ENCODE measurements around the gene SLC24A4. TPM values are rescaled to one million over a fixed set of nuclear protein-coding genes. Genes with fewer than 3 reads are reported as not detected.

SLC24A4 gene
- polyA plus RNA-seq, 6 donors from 2014 or later: 0.03 to 0.09 (median 0.05) TPM; not detected in 2

DNA sequence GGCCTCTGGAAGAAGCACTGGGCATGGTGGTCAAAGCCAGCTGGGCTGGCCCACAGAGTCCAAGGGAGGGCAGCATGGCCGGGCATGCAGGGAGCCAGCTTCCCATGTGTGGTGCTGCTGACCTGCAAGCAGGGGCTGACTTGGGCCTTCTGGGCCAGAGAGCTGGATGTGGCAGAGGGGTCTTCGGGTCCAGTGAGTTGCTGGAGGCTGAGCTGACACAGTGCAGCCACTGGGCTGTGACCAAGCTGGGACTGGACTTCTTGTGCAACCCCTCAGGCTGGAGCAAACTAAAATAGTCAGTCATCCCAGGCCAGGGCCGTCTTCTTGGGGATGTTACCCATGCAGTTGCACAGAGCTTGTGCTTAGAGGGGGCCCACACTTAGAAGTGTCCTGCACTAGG is 183.3 kb downstream of the SLC24A4 start:
- Mint-ChIP-seq H3K9me3 (no peaks in the 10 kb centered on the region), H3K4me1 (peaks cover 52 to 70% (median 60%) of the 10 kb centered on the region in 3 donors), H3K4me3 (peak overlapping the region in 6 of 8 donors; percentile 56 to 84 (median 70)), H3K27ac (peak overlapping the region in 3 of 6 donors; percentile 3 to 76 (median 51)), H3K36me3 (no peaks in the 10 kb centered on the region), H3K27me3 (peaks cover 0 to 5% (median 0%) of the 10 kb centered on the region in 3 donors)
- DNase-seq (no peak), ATAC-seq (ENCODE audit: low read depth in 2 of 2) (no peak)

DNA sequence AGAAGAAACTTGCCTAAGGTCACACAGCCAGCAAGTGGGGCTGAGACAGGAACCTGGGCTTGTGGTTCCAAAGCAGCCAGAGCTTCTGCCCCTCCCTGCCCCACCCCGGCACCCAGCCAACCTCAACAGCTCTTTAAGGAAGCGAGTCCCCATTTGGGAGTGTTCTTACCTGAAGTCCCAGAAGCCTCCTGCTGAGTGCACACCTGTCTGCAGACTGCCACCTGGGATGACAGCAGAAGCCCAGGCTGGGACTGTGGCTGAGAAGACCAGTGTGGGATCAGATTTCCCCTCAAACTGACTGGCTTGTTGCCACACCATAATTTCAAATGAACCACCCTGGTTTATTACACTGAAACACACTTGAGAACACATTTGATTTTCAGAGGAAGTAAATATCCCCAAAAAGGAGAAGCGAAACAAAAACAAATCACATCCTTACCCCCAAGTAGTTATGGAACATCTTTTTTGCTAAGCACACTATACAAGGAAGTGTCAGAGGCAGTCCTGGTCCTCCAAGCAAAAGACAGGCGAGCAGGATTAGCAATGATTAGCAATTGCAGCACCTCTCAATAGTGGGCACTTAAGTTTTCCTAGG is 184.3 kb downstream of the SLC24A4 start:
- H3K27ac Mint-ChIP-seq: peak overlapping the region; percentile 16 to 84 (median 70)
- ATAC-seq (ENCODE audit: low read depth in 2 of 2) (peak; percentile 86 to 87), DNase-seq (peak; percentile 79)
- peaks cover 56 to 74% (median 64%) of the 10 kb centered on the region in 3 donors for H3K4me1 Mint-ChIP-seq
- no peaks in the 10 kb centered on the region for H3K36me3 Mint-ChIP-seq
- no peaks in the 10 kb centered on the region for H3K9me3 Mint-ChIP-seq
- H3K4me3 Mint-ChIP-seq: peak overlapping the region; percentile 6 to 82 (median 66)
- H3K27me3 Mint-ChIP-seq: peaks cover 0 to 5% (median 0%) of the 10 kb centered on the region in 3 donors

DNA sequence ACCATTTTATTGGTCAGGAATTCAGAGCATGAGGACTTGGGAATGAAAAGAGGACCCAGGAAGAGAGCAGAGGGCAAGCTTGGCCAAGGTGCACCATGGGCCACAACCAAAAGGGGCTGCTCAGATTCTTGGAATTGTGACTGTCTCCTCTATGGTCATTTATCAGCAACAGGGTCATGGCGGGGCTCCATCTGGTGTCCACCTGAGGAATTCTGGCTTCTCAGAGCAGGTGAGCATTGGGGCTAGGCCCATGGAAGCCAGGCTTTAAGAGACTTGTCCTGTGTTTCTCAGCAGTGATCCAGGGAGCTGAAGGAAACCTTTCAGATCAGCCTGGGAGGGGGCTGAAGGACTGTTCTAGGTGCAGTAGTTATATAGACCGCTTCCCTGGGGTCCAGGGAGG is 188.0 kb downstream of the SLC24A4 start:
- peaks cover 44 to 72% (median 59%) of the 10 kb centered on the region in 3 donors for H3K4me1 Mint-ChIP-seq
- H3K27me3 Mint-ChIP-seq: no peaks in the 10 kb centered on the region
- no peaks in the 10 kb centered on the region for H3K9me3 Mint-ChIP-seq
- peak overlapping the region in 2 of 6 donors; percentile 31 to 69 for H3K27ac Mint-ChIP-seq
- H3K36me3 Mint-ChIP-seq: no peaks in the 10 kb centered on the region
- peak overlapping the region in 5 of 8 donors; percentile 15 to 79 (median 39) for H3K4me3 Mint-ChIP-seq
- no peak for DNase-seq
- no peak for ATAC-seq (ENCODE audit: low read depth in 2 of 2)

DNA sequence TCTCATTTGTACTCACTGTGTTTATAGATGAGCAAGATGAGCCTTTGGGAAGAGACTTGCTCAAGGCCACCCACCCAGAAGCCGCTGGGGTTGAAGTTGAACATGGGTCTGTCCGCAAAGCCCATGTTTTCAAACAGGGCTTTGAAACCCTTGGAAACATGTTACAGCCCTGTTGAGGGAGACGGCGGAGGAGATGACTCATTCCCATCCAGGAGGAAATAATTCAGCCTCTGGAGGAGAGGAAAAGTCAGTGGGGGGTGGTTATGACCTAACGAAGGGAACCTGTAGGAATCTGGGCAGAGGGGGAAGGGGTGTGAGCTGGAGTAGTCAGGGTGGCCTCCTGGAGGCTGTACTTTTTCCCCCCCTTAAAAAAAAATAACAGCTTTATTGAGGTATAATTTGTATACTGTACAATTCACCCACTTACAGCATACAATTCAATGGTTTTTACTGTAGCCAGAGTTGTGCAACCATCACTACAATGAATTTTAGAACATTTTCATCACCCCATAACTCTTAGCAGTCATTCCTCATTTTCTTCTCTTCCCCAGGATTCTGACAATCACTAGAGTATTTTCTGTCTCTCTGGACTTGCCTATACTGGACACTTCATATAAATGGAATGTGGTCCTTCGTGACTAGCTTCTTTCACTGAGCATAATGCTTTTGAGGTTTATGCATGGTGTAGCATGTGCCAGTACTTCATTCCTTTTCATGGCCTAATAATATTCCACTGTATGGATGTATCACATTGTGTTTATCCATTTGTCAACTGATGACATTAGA is 188.7 kb downstream of the SLC24A4 start:
- Mint-ChIP-seq H3K27ac (peak overlapping the region in 4 of 6 donors; percentile 31 to 75 (median 69)), H3K4me3 (peak overlapping the region in 5 of 8 donors; percentile 39 to 81 (median 71)), H3K36me3 (no peaks in the 10 kb centered on the region), H3K27me3 (no peaks in the 10 kb centered on the region), H3K4me1 (peaks cover 47 to 72% (median 60%) of the 10 kb centered on the region in 3 donors), H3K9me3 (no peaks in the 10 kb centered on the region)
- DNase-seq (no peak), ATAC-seq (ENCODE audit: low read depth in 2 of 2) (no peak)

DNA sequence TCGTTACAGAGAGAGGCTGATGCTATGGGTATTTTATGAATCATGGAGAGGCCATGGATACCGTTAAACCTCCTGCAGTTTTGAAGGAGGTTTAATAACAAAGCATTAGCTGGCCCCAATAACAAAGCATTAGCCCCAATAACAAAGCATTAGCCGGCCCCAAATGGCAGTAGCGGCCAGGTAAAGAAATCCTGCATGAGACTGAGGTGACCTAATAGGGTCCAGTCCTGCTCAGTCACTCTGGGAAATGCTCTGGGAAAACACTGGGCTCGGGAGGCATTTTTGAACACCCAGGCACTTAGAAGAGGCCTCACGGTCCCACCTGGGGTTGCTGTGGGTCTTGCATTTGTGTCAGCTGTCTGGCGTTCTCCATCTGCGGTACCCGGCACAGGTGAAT is 189.8 kb downstream of the SLC24A4 start:
- ATAC-seq (ENCODE audit: low read depth in 2 of 2) (no peak), DNase-seq (no peak)
- Mint-ChIP-seq H3K9me3 (no peaks in the 10 kb centered on the region), H3K36me3 (no peaks in the 10 kb centered on the region), H3K4me3 (peak overlapping the region; percentile 68 to 88 (median 84)), H3K4me1 (peaks cover 47 to 72% (median 59%) of the 10 kb centered on the region in 3 donors), H3K27me3 (no peaks in the 10 kb centered on the region), H3K27ac (peak overlapping the region in 2 of 6 donors; percentile 47 to 70)

DNA sequence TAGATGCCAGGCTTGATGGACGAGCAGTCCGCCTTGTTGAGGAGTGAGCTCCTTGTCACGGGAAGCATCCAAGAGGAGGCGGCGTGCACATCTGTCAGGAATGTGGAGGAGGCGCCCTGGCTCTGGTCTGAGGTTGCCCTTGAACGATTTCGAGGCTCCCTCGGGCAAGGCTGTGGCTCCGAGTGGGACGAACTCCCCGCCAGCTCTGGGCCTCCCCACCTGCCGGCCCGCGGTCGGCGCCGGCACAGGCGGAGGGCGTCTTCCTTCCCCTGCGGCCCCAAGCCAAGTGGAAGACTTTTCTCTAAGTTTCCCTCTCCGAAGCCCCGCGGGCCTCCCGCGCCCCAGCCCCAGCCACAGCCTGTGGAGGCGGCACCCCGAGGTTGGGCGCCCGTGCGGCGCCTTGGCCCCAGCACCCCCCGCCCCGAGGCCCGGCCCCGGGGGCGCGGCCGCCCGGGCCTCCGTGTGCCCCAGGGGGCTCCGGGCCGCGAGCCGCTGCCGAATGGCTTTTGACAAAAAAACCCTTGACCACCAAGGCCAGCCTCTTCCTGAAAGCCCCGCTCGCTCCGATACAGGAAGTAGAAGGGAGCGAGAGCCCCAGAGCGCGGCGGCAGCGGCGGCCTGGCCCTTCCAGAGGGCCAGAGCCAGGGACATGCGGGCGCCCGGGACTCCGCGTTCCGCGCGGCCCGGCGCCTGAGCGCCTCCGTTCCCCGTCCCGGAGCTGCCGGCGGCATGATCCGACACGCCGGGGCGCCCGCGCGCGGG is 190.4 kb downstream of the SLC24A4 start, which contains the start of gene RIN3:
Gene RIN3 (plus strand): TSS at position 578 of the 762 bp plus-strand sequence. CDS start 152 bp downstream, at position 730.
- no peaks in the 10 kb centered on the region for H3K27me3 Mint-ChIP-seq
- peak within 1 kb of the TSS in 4 of 6 donors; percentile 47 to 91 (median 65) for H3K27ac Mint-ChIP-seq
- H3K4me1 Mint-ChIP-seq: peaks cover 46 to 71% (median 56%) of the 10 kb centered on the region in 3 donors
- H3K4me3 Mint-ChIP-seq: peak within 1 kb of the TSS; percentile 79 to 90 (median 85)
- H3K9me3 Mint-ChIP-seq: no peaks in the 10 kb centered on the region
- ATAC-seq (ENCODE audit: low read depth in 2 of 2): peak; percentile 61 to 69
- peak; percentile 35 for DNase-seq
- no peaks in the 10 kb centered on the region for H3K36me3 Mint-ChIP-seq

DNA sequence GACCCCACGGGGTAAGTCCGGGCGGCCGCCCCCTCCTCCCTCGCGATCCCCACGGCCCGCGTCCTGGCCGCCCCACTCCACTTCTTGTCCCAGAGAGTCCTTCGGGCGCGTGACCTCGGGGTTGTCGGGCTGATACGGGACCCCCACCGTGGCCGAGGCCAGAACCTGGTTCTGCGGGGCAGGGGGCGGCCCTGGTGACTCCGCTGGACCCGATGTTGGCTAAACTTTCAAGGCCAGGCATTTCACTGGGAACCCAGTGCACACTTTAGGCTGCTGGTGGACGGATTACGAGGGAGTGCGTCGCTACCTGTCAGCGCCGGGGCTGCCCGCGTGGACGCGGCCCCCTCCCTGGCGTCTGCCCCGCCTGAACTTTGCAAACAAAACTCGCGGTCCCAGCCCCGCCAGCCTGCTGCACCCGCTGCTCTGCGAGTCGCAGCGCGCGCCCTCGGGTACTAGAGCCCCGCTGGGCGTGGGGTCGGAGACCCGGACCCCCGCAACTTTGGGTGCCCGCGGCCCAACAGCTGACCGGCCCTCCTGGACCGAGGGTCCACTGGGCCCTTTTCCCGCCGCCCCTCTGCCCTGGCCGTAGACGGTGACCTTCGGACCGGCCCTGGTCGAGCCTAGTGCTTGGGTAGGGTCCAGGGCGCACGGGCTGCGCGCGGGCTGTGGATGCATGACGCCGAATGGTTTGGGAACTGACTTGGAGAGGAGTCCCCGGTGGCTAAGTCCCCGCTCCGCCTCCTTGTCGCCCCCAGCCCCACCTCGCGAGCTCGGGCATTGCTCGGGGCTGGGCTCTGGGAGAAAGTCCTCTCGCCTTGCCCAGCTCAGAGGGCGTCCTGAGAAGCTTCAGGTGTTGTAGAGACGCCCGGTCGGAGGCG is 191.2 kb downstream of the SLC24A4 start:
- H3K36me3 Mint-ChIP-seq: no peaks in the 10 kb centered on the region
- DNase-seq (no peak), ATAC-seq (ENCODE audit: low read depth in 2 of 2) (peak; percentile 45 to 53)
- peaks cover 44 to 70% (median 56%) of the 10 kb centered on the region in 3 donors for H3K4me1 Mint-ChIP-seq
- no peaks in the 10 kb centered on the region for H3K9me3 Mint-ChIP-seq
- peak overlapping the region in 2 of 6 donors; percentile 60 to 91 for H3K27ac Mint-ChIP-seq
- no peaks in the 10 kb centered on the region for H3K27me3 Mint-ChIP-seq
- peak overlapping the region; percentile 64 to 90 (median 85) for H3K4me3 Mint-ChIP-seq

DNA sequence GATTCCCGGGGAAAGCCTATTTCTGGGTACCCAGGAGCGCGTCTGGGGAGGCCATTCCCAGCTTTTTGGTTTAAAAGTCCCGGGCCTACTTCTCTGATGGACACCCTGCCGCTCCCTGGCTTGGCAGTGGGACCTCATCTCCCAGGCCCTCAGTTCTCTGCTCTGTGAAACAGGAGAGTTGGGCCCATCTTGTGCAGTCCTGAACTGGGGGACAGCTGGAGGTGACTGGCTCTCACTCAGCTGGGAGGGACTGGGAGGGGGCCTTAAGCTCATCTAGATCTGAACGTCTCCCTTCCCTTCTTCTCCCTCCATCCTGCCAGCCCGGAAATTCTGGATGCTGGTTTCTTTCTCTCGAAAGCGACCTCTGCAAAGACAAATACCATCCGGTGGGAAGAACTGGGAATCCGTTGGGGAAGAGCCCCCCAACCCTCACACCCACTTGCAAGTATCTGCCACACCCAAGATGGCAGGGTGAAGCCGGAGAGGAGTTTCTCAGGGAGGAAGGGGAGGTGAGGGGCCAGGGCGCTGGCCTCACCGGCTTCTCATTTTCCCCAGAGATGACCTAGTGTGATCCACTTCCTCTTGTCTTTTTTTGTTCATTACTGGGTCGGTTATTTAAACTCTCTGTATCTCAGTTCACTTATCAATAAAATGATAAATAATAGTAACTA is 192.0 kb downstream of the SLC24A4 start:
- peak overlapping the region; percentile 7 to 77 (median 44) for H3K27ac Mint-ChIP-seq
- no peaks in the 10 kb centered on the region for H3K27me3 Mint-ChIP-seq
- H3K4me1 Mint-ChIP-seq: peaks cover 37 to 65% (median 52%) of the 10 kb centered on the region in 3 donors
- H3K9me3 Mint-ChIP-seq: no peaks in the 10 kb centered on the region
- peak overlapping the region; percentile 77 to 90 (median 85) for H3K4me3 Mint-ChIP-seq
- ATAC-seq (ENCODE audit: low read depth in 2 of 2) (no peak), DNase-seq (no peak)
- no peaks in the 10 kb centered on the region for H3K36me3 Mint-ChIP-seq

DNA sequence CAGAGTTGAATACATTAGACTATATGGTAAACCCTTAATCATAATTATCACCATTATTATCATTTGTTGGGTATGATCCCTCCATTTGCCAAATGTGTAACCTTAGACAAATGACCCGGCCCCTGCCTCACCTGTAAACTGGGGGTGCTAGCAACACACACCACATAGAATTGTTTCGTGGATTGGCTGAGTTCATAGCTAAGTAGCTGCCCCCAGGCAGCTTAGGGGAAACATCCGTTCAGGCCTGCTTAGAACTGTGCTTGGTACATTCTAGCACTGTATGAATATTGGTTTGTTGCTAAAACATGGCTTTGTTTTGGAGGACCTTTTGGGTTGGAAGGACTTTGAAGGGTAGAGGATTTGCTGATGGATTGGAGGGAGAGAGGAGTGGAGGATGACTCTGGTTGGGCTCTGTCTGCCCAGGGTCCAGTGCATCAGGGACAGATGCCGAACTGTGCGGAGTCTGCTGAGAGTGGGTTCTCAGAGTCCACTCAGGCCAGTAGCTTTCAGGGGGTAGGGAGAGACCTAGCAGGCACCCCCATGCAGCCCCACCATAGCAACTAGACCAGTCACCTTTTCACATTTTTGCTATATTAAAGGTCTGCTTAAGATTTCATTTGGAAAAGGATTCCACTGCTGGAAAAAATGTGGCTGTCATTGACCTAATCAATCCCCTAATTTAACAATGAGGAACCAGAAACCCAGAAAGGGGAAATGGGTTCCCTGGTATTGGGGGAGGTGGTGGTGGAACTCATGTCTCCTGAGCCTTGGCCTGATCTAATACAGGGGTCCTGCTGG is 192.8 kb downstream of the SLC24A4 start:
- Mint-ChIP-seq H3K27ac (peak overlapping the region; percentile 22 to 86 (median 56)), H3K9me3 (no peaks in the 10 kb centered on the region)
- ATAC-seq (ENCODE audit: low read depth in 2 of 2): peak; percentile 49 to 51

DNA sequence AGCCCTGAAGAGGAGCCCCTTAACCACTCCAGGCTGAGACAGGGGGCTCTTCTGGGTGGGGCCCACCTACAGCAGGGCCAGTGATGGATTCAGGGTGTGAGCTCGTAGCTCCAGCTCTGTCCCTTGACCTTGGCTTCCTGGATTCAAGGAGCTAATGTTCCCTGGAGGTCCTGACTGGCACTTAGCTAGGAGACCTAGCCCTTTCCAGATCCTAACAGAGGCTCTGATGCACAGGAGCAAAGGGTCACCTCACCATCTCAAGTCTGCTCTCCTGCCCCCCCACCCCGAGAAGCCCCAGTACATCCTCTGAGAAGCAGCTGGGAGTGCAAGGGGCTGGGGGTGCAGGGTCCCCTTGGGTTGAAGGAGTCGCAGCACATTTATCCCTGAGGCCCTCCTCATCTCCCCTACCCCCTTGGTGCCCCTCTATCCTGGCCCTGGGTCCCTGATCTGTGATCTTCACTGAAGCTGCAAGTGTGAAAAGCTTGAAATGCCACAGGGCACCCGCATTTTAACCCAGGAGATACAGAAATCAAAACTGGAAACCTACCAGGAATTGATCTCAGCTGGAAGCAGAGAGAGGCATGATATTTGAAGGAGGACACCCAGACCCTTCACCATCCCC is 193.5 kb downstream of the SLC24A4 start:
- Mint-ChIP-seq H3K4me3 (peak overlapping the region in 4 of 8 donors; percentile 17 to 89 (median 82)), H3K27ac (peak overlapping the region in 3 of 6 donors; percentile 12 to 75 (median 62)), H3K4me1 (peaks cover 40 to 63% (median 49%) of the 10 kb centered on the region in 3 donors)

More for the DNA sequence above, 192.8 kb downstream of the SLC24A4 start:
- peaks cover 37 to 63% (median 49%) of the 10 kb centered on the region in 3 donors for H3K4me1 Mint-ChIP-seq
- no peaks in the 10 kb centered on the region for H3K27me3 Mint-ChIP-seq
- H3K36me3 Mint-ChIP-seq: peaks cover 0 to 2% of the 10 kb centered on the region in 2 donors
- peak overlapping the region; percentile 77 to 90 (median 85) for H3K4me3 Mint-ChIP-seq
- DNase-seq: peak; percentile 45

More for the DNA sequence above, 193.5 kb downstream of the SLC24A4 start:
- H3K27me3 Mint-ChIP-seq: no peaks in the 10 kb centered on the region
- no peak for ATAC-seq (ENCODE audit: low read depth in 2 of 2)
- no peak for DNase-seq
- H3K9me3 Mint-ChIP-seq: peaks cover 0 to 5% (median 0%) of the 10 kb centered on the region in 7 donors
- peaks cover 0 to 10% of the 10 kb centered on the region in 2 donors for H3K36me3 Mint-ChIP-seq

Data from naive B cell (primary cell).